Superior temporal gyrus (tissue), 1 donor: ENCODE measurements around the gene ARHGAP27.
A peak's percentile ranks its signal among the peaks of the same experiment; 100 is the strongest.

Experiments
- DNase-seq: peaks from one replicate; pipeline ENCODE4 v3.0.0-alpha.2; 2016; ENCODE audit errors: extremely low spot score

The ARHGAP27 gene

DNA sequence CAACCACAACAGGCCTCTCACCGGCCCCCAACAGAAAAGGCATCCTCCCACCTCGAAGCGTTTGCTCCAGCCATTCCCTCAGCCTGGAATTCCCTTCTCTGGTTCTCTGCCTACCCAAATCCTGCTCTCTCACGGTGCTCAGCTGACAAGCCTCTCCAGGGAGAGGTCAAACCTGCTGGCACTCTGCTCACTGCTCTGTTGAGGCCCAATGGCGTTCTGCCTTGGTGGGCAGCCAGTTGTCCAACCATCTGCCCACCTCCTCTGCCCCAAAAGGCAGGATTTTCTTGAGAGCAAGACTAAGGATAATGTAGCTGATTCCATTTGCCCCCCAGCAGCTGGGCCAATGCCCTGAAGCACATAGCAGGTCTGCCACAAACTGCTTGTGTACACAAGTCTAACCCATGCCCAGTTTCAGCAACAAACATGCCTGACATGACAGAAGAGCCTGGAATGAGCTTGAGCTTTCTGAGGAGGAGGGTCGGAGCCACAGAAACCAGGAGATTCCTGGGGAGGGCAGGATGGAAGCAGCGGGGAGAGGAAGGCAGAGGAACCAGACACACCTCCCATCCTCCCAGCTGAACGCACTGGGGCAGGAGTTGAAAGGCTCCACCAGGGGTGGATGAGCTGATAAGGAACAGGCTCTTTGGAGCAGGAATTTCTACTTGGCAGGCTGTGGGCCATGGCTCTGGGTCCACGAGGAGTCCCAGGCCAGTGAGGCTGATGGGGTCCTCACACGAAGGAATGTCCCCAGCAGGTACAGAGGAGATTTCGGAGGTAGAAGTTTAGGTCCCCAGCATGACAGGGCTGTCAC is 23.9 kb downstream of the ARHGAP27 start:
- no peak for DNase-seq

DNA sequence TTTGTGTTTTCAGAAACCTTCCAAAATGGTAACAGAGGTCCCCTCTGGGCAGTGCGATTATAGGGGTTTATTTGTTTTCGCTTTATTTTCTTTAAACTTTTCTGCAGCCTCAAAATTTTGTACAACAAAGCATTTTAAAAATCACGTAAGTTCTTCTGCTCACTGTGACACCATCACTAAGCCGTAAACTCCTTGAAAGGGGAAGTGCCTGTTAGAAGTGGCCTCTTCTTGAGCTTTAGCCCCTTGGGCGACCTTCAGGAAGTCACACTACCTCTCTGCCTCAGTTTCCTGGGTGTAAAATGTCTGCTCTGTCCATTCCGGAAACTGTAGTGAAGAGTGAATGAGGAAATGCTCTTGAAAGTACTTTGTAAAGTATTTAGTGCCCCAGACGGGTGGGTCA is 26.6 kb downstream of the ARHGAP27 start:
- no peak for DNase-seq

DNA sequence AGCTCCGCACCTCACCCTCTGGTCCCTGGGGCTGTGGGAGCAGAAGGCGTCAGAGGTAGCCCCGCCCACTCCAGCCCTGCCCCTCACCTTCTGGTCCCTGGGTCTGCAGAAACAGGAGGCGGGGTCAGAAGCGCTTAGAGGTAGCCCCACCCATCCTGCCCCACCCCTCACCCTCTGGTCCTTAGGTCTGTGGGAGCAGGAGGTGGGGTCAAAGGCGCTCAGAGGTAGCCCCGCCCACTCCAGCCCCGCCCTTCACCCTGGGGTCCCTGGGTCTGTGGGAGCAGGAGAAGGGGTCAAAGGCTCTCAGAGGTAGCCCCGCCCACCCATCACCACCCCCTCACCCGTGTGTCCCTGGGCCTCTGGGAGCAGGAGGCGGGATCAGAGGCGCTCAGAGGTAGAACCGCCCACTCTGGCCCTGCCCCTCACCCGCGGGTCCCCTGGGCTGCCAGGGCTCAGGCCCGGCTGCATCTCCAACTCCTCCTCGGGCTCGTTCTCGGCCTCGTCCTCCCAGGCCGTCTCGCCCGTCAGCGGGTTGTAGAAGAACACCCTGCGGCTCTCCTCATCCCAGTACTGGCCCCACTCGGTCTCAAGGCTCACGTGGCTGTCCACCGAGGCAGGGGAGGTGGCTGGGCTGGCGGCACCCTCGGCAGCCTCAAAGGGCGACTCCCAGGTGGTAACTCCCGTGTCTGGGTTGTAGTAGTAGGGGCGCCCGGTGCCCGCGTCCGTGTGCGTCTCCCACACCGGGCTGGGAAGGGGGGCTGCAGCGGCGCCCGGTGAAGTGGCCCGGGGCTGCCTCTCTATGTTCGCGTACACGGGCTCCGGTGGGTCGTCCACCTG is 27.2 kb downstream of the ARHGAP27 start:
- DNase-seq: no peak

DNA sequence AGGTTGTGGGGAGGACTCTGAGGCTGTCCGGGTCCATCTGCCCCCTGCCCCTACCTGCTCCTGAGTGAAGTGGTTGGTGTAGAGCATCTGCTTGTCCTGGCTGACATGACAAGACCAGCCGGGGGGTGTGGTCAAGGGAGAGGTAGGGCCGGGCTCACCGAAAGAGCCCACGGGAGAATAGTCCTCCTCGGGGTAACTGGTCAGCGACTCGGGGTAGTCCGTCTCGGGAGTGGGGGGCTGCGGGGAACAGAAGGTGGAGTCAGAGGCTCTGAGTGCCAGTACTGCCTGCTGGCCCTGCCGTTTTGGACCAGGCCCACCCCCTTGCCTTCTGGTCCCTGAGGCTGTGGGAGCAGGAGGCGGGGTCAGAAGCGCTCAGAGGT is 27.8 kb downstream of the ARHGAP27 start:
- DNase-seq: no peak

DNA sequence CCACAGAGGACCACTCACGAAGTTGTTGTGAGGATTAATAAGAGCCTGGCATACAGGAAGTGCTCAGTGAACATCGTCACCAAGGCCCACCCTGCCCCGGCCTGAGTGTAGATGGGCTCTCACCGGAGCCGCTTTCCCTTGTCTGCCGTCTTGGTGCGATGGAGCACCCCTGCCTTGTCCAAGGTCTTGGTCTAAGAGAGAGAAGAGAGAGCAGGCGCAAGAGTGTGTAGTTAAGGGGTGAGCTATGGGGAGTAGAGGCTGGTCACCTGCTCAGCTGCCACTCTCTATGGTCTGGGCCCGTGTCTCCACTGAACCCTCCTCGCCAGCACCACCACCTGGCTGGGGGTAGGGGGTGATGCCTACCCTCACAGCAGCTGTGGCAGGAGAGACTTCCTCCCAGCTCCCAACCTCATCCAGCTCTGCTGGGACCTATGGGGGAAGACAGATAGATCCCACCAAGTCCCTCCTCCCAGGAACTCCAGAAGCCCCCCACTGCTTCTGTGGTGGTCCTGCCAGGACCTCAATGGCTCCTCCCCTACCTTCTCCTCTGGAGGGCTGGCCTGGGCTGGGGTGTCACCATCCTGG is 28.7 kb downstream of the ARHGAP27 start:
- no peak for DNase-seq

DNA sequence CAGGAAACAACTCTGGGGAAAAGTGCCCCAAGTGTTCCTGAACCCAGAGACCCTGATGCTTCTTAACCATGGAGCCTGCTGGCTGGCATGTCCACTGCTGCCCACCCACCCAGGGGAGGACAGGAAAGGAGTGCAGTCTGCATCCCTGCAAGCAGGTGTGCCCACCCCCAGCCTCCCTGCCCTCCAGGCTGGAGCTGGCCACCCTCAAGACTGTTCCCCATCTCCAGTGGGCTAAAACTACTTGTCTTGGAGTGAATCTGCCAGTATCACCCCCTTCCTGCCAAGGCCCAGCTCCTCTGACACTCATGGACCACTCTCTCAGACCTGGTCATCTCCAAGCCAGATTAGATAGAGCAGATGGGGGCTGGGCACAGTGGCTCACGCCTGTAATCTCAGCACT is 29.8 kb downstream of the ARHGAP27 start:
- no peak for DNase-seq

DNA sequence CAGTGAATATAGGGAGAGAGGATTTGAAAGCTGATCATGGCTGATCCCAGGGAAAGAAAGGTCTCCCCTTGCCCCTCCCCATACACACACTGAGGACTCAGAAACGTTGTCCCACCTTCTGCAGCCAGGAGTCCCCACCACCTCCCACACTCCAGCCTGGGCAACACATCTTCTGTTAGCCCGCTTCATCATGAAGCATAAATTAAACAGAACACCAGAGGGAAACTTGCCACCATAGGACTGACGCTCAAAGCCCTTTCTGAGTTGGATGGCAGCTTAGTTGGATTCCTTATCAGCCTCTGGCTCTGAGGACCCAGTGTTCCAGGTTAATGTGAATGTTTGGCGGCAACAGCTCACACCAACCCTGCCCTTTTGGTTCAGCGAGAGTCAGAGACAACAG is 33.9 kb downstream of the ARHGAP27 start:
- no peak for DNase-seq

DNA sequence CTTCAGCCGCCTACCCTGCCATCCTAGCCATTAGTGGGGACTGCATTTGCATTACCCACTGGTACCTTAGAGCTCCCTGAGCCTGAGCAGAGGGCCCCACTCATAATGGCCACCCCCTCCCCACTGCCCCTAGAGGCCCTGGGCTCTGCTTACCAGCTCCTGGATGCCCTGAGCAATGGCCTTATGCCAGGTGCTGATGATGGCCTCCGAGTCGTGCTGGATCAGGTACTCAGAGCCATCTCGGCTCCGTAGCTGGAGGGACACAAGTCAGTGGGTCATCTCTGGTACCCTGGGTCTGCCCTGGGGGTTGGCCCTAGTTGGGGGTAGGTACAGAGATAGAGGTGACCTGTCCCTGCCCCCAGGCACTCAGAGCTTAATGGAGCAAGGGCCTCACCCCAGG is 34.9 kb downstream of the ARHGAP27 start:
- no peak for DNase-seq

DNA sequence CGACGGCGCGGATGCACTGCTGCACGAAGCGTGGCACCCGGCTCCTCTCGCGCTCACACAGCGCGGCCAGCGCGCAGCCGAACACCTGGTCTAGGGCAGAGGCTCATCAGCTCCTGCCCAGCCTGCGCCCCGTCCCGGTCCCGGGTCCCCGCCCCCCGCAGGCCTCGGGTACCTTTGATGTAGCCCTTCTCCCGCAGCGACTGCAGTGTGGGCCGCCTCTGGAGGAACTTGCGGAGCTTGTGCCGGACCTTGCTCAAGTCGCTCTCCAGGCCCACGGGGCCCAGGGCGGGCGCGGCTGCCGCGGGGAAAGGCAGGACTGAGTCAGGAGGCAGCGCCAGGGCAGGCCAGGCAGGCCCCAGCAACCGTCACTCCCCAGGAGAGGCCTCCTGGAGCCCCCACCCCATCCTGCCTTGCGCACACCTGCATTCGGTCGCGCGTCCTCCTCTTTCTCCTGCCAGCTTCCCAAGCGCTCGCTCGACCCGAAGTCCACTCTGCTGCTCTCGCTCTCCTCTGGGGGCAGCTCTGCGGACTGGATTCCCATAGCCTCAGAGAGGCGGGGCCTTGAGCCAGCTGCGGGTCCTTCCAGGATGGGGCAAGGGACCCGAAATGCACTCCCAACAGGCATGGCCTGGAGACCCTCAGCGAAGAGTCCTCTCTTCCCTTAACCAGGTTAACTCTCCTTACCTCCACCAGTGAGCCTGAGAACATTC is 36.0 kb downstream of the ARHGAP27 start:
- DNase-seq: no peak

DNA sequence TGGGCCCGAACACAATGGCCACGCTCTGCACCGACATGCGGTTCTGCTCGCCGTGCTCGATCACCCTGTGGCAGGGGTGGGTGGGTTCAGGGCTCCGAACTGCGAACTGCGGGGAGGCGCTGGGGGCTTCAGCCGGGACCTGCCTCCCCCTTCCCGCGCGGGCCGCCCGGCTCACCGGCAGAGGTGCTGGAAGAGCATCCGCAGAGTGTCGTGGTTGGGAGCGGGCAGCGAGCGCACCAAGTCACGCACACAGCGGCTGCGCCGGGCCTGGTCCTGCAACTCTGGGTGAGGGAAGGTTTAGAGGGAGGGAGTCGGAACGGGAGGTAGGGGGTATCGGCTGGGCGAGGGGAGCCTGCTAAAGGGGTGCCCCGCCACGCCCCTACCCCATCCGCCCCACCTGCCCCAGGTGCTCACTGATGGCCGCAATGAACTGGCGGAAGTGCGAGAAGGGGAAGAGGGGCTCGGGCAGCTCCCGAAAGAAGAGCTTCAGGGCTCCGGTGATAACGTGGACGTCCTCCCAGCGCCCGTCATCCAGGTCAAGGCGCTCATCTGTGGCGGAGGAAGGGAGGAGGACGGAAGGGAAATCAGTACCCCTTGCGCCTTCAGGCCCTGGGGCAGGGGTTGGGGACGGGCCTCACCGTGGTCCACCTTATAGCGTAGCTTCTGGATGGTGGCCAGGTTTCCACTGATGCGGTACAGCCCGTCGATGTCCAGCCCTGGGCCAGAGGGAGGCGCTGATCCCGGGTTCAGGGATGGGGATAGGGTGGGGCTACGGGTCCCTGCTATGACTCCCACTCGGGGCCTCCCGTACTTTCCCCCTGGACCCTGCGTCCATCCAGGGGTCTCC is 36.9 kb downstream of the ARHGAP27 start:
- DNase-seq: no peak

DNA sequence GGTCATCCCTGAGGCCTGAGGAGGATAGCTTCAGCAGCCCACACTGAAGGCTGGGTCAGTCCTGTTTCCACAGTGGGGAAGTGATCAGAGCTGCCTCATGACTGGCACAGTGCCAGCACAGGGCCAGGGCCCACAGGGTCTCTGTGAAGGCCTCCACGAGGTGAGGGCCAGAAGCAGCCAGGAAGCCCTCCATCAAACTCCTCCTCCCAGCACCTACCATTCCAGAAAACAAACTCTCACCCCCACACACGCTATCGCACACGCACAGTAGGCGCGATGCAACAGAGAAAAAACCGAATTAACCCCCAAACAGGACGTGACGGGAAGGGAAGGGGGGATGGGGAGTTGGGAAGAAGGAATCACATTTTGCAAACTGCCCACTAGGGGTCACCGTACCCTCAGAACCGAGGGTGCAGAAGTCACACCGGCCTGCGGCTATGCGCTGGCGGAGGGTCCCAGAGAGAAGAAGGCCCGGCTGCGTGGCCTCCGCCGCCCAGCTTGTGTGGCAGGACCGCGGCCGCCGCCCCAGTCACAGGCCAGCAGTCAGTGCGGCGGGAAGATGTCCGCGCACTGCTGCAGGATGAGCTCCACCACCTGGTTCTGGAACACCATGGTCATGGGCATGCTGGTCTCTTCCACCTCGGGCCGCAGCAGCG is 37.6 kb downstream of the ARHGAP27 start:
- peak; percentile 70 for DNase-seq

DNA sequence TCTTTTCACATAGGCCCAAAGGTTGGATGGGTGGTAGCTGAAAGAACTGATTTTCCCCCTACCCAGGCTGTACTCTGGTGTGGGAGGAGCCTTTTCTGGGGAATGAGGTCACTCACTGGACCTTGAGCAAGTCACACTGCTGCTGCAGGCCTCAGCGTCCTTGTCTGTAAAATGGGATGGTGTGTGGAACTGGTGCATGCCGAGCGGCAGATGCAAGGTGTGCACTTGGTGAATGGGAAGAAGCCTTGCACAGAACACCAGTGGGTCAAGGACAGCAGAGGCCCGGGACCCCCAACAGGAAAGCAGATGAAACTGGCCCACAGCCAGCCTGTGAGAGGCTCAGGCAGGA is 38.1 kb downstream of the ARHGAP27 start:
- no peak for DNase-seq

DNA sequence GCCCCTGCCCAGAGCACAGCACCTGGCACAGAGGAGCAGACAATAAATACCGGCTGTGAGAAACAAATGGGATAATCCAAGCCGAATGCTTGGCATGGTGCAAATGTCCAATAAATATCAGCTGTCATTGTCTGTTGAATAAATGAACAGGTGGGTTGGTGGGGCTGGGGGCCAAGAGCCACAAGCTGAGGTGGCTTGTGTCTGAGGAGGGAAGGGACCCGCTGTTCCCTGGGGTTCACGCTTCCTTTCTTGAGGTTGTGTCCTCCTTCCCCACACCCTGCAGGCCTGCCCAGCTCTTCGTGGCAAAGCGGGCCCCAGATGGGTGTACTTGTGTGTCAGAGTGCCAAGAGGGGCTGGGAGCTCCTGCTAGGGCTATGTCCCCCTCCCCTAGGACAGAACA is 38.6 kb downstream of the ARHGAP27 start:
- no peak for DNase-seq

DNA sequence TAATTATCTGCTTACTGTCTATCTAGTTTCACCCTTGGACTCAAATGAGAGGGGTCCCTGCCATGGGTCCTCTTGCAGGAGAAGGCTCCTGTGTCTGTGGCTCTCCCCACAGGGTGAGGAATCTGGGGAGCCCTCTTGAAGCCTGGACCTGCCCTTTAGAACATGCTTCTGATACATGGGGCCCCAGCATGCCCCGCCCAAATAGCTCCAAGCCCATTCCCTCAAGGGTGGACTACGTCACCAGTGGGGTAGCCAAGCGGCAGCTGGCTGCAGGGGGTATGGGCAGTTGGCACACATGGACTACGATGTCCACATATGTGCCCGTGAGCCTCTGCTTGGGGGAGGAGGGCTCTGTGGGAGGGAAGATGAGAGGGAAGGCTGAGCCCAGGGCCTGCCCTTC is 39.3 kb downstream of the ARHGAP27 start:
- DNase-seq: no peak

DNA sequence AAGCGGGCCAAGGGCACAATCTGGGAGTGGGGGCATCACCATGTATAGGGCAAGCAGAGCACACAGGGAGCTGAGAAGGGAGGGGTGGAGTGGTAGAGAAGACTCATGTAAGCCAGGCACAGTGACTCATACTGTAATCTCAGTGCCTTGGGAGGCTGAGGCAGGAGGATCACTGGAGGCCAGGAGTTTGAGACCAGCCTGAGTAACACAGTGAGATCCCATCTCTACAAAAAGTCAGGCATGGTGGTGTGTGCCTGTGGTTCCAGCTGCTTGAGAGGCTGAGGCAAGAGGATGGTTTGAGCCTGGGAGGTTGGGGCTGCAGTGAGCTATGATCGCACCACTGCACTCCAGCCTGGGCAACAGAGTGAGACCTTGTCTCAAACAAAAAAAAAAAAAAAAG is 40.8 kb downstream of the ARHGAP27 start:
- no peak for DNase-seq

DNA sequence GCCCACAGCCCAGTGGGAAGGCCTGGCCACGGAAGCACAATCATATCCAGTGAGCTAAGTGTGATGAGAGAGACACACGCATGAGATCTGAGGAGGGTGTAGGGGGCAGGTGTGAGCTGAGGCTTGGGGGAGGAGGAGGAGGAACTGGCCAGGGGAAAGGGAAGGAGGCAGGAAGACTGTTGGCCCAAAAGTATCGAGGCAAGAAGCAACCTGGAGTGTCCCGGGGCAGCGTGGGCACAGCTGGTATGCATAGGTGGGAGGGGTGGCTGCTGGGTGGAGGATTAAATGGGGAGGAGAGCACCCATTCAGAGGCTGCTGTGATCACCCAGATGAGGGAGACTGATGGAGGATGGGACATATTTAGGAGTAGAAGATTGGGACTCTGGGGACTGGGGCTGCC is 41.4 kb downstream of the ARHGAP27 start:
- DNase-seq: no peak

DNA sequence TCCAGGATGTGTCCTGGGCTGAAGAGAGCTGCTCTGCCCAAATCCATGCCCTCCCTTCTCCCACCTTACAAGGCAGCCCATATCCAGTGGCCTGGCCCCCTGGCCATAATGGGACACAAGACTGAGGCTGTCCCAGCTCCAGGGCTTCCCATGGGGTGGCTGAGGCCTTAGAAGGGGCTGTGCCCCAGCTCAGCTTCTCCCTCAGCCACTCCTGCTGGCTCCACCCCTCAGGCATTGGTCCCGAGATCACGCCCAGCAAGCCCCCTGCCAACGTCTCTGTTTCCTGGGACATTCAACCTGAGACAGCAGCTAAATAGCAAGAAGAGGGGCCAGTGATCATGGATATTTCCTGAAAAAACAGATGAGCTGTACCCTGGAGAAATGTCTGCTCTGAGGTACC is 43.3 kb downstream of the ARHGAP27 start:
- no peak for DNase-seq

DNA sequence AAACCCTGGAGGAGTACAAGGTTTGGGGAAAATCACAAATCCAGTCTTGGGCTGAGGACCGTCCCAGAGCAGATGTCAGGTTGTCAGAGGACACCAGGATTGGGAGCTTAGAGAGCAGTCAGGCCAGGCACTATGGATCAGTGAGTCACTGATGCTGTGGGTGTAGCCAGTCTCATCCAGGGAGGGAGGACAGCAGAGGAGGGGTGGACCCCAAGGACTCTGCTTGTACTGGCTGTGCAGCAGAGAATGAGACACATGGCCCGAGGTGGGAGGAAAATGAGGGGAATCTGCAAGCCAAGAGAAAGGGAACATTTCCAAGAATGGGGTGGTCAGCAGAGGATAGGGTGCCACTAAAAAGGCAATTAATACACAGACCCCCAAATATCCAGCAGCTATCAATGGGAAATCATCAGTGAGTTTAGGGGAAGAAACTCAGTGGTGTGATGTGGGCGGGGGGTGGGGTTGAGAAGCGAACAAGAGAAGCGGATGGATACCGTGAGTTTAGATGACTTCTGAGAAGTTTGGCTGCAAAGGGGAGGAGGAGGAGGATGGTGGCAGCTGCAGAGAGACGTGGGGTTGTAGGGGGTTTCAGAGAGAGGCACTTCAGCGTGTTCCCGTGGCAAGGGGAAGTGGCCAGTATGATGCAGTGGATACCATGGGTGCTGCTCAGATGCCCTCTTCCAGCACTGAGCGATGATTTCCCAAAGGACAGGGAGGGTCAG is 43.9 kb downstream of the ARHGAP27 start:
- DNase-seq: no peak

DNA sequence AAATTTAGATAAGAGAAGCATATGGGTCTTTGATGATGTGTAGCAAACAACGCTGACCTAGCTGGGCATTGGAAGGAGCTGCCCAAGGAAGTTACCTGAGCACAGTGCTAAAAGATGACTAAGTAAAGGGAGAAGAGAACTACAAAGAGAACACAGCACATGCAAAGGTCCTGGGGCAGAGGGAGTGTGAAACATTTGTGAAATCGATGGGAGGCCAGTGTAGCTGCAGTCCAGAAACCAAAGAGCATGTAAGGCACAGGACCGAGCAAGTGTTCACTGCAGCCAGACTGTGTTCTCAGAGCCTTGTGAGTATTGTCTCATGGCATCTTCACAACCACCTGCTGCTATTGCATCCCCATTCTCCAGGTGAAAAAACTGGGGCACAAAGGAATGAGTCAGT is 44.9 kb downstream of the ARHGAP27 start:
- no peak for DNase-seq

DNA sequence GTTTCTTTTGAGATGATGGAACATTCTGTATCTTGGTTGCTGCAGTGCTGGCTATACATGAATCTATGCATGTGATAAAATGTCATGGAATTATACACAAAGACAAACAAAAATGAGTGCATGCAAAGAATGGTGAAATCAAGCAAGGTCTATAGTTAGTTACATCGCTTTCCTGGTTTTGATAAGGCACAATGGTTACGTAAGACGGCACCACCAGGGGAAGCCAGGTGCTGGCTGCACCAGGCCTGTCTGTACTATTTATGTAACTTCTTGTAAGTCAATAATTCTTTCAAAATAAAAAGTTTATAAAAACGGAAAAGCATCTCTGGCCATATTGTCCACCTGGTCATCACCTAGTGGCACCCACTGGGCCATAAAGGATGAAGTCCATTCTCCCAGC is 46.5 kb downstream of the ARHGAP27 start:
- DNase-seq: peak; percentile 15
